HG02623 (cell line): ENCODE results near the gene CAB39L.

Experiments
- ATAC-seq: cut with Tn5 transposase; IDR thresholded peaks from one replicate; pipeline ENCODE4 v1.9.1; 2021; ENCODE audit warnings: moderate library complexity; ENCODE audit not compliant: unreplicated experiment

CAB39L gene

GRCh38 chr13:49443357-49443703 lies 534 bp downstream of the CAB39L start:
- no peak for ATAC-seq

- ATAC-seq = no peak
Observed at GRCh38 chr13:49441846-49442245, 2.0 kb downstream of the CAB39L start.

DNA sequence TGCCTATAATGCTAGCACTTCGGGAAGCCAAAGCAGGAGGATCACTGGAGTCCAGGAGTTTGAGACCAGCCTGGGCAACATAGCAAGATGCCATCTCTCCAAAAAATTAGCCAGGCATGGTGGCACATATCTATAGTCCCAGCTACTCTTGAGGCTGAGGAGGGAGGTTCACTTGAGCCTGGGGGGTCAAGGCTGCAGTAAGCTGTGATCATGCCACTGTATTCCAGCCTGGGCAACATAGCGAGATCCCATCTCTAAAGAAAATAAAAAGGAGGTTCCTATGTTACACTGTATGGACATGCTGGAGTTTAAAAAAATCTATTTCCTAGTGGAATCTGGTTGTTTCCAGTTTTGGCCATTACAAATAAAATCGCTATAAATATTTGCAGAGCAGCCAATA lies 2.6 kb downstream of the CAB39L start:
- no peak for ATAC-seq

DNA sequence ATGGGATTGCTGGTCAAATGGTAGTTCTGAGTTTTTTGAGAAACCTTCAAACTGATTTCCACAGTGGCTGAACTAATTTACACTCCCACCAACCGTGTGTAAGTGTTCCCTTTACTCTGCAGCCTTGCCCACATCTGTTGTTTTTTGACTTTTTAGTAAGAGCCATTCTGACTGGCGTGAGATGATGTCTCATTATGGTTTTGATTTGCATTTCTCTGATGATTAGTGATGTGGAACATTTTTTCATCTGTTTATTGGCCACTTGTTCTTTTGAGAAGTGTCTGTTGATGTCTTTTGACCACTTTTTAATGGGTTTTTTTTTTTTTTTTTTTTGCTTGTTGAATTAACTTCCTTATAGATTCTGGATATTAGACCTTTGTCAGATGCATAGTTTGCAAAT lies 4.3 kb downstream of the CAB39L start:
- ATAC-seq = no peak

- ATAC-seq = no peak
Observed at GRCh38 chr13:49437705-49438104, 6.2 kb downstream of the CAB39L start.

DNA sequence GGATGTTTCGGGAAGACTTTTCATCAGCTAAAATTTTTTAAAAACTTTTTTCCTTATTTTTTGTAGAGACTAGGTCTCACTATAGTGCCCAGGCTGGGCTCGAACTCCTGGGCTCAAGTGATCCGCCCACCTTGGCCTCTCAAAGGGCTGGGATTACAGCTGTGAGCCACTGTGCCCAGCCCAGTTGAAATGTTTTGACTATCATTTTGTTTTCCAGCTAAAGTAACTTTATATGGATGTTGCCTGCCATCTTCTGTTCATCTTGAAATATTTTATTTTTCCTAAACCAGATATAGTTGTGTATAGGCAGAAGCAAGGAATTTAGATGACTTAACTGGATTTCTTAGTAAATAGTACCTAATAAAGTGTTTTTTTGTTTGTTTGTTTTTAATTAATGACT lies 7.0 kb downstream of the CAB39L start:
- no peak for ATAC-seq

DNA sequence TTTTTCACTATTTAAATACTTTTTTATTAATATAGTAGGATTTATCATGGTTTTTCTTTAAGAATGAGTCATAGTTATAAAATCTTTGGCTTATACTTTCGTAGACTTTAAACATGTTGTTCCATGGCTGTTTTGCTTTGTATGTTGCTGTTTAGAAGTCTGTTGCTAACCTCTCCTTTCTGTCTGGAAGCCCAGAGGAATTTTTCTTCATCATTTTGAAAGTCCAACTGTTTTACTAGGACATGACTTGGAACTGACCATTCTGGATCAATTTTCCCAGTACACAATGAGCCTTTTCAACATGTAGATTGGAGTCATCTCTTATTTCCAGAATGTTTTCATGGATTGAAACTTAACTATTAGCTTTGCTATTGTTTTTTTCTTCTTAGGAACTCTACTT lies 7.9 kb downstream of the CAB39L start:
- ATAC-seq = no peak

DNA sequence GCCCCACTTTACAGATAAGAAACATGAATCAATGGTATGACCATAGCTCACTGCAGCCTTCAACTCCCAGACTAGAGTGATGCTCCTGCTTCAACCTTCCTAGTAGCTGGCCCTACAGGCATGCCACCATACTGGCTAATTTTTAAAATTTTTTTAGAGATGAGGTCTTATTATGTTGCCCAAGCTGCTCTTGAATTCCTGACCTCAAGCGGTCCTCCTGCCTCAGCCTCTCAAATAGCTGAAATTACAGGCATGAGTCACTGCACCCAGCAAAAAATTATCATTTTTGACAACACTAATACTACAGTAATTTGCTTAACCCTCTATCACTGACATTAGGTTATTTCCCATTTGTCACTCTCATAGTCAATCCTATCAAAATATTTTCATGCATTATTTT lies 14.7 kb downstream of the CAB39L start:
- ATAC-seq = no peak

GRCh38 chr13:49428041-49428763 lies 15.7 kb downstream of the CAB39L start:
- ATAC-seq = no peak

- no peak for ATAC-seq
Observed at GRCh38 chr13:49424011-49424560, 19.8 kb downstream of the CAB39L start.

DNA sequence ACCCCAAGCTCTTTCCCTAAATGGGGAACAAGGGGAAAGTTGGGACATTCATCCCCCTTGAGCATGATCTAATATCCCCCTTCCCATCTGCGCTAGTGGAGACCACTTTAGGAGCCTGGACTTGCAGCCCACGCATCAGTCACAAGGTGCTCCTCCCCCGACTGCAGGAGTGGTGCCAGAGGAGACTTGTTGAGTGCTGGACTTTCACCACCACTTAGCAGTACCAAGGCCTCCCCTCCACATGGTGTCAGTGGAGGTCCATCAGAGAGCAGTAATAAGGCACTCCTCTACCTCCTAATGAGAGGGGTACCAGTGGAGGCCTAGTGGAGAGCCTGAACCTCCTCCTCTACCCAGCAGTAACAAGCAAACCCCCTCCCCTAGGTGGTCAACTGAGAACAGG lies 22.5 kb downstream of the CAB39L start:
- peak; percentile 82 for ATAC-seq

- no peak for ATAC-seq
Observed at GRCh38 chr13:49419276-49419675, 24.6 kb downstream of the CAB39L start.

GRCh38 chr13:49418206-49418605 lies 25.7 kb downstream of the CAB39L start:
- ATAC-seq = no peak

- ATAC-seq = no peak
Observed at GRCh38 chr13:49417161-49417560, 26.7 kb downstream of the CAB39L start.

GRCh38 chr13:49412749-49413148 lies 31.1 kb downstream of the CAB39L start:
- ATAC-seq = no peak

DNA sequence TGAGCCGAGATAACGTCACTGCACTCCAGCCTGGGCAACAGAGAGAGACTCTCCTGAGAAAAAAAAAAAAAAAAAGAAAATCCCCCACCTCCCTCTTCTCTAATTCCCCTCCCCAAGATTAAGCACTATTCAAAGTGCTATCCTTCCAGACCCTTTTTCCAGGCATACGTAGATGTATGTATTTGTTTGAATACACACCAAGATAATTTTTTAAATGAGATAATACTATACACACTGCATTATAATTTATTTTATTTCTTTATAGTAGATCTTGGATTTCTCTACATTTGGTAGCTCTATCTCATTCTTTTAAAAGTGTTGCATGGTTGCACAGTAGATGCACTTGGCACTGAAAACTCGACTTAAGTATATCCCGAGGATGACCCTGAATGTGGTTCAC lies 32.5 kb downstream of the CAB39L start:
- no peak for ATAC-seq

DNA sequence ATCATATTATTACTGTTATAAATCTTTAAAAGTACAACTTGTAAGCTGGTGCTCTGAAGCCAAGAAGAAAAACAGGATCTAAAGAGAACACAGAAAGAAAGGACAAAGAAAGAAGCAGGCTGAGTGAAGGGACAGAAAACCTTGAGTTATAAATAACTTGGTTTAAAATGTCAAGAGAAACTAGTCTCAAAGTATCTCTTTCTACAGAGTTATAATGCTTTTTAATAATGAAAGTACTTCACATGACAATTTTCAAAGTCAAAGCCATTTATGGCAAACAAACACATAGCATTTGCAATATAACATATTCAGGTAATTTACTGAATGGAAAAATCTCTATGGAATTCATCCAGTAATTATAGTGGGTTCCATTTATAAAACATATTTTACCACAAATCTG lies 33.4 kb downstream of the CAB39L start:
- ATAC-seq = no peak

GRCh38 chr13:49410006-49410405 lies 33.9 kb downstream of the CAB39L start:
- ATAC-seq = no peak

GRCh38 chr13:49409008-49409407 lies 34.9 kb downstream of the CAB39L start:
- ATAC-seq = no peak

GRCh38 chr13:49407936-49408335 lies 35.9 kb downstream of the CAB39L start:
- no peak for ATAC-seq

DNA sequence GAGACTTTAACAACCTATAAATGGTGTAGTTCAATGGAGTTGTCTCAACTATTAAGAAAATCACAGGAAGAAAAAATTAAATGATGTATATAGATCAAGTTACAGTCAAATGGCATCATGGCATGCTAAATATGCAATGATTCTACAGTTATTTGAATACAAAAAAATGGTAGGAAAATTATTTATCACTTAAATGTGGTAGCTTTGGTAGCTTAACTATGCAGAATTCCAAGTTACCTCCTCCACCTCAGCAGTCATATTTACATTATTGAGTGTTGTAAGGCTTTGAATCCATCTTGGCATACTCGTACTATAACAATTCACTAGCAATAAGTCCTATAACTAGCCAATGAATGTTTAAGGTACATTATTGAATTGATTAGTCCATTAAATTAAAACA lies 36.8 kb downstream of the CAB39L start:
- no peak for ATAC-seq

DNA sequence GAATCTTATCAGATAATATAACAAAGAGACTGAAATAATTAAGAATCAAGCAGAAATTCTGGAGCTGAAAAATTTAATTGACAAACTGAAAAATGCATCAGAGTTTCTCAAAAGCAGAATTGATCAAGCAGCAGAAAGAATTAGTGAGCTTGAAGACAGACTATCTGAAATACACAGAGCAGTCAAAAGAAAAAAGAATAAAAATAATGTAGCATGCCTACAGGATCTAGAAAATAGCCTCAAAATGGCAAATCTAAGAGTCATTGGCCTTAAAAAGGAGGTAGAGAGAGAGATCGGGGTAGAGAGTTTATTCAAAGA lies 39.2 kb downstream of the CAB39L start:
- ATAC-seq = no peak

DNA sequence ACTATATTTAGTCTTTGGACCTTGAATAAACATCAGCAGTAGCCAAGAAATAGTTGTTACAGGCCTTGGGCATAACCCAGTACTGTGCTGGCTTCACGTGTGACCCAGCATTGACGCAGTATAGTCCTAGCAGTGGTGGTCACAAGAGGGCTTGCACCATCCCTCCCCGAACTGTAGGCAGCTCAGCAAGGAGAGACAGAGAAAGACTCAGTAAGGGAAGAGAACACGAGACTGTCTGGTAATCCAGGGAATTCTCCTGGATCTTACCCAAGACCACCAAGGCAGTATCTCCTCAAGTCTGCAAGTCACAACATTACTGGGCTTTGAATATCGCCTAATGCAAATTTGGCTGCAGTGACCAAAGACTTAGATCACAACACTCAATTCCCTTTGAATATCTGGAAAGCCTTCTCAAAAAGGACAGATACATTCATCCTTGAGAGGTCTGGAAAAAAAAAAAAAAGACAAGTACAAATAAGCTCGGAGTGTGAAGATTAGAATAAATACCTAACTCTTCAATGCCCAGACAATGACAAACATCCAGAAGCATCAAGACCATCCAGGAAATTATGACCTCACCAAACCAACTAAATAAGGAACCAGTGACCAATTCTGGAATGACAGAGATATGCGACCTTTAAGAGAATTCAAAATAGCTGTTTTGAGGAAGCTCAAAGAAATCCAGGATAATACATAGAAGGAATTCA lies 39.7 kb downstream of the CAB39L start:
- no peak for ATAC-seq
